ENCODE data around the gene KLK12. TPM values are rescaled to one million over a fixed set of nuclear protein-coding genes. Genes with fewer than 3 reads are reported as not detected.

KLK12 gene
- total and polyA plus RNA-seq, 7 donors: not detected

DNA sequence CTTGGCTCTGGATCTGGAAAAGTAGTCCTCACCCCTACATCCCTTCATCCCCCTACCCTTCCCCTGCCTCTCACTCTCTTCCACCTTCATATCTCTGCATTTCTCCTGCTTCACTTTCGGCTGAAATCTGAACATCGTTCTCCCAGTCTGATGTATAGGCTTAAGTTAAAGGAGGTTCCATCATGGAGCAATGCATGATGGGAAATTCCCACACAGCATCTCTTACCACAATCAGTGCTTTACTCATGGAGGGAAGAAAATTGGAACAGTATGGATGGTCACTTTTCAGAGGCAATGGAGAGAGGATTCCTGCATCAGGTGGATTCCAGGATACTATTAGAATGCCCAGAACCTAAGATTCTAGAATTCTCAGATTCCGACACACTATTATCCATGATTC is 27.3 kb downstream of the KLK12 start:
- no peaks in the 10 kb centered on the region for H3K4me1 ChIP-seq
- no peaks in the 10 kb centered on the region for H3K9me3 ChIP-seq
- intact Hi-C loops (cut with DNase I): no loop called here
- no peaks in the 10 kb centered on the region for H3K36me3 ChIP-seq (ENCODE audit: insufficient read depth in 1 of 2, low read depth in 1 of 2)
- TF ChIP-seq, protein P1, sequence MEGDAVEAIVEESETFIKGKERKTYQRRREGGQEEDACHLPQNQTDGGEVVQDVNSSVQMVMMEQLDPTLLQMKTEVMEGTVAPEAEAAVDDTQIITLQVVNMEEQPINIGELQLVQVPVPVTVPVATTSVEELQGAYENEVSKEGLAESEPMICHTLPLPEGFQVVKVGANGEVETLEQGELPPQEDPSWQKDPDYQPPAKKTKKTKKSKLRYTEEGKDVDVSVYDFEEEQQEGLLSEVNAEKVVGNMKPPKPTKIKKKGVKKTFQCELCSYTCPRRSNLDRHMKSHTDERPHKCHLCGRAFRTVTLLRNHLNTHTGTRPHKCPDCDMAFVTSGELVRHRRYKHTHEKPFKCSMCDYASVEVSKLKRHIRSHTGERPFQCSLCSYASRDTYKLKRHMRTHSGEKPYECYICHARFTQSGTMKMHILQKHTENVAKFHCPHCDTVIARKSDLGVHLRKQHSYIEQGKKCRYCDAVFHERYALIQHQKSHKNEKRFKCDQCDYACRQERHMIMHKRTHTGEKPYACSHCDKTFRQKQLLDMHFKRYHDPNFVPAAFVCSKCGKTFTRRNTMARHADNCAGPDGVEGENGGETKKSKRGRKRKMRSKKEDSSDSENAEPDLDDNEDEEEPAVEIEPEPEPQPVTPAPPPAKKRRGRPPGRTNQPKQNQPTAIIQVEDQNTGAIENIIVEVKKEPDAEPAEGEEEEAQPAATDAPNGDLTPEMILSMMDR (IDR thresholded peaks at IDR 0.05): no peak
- peaks cover 0 to 4% (median 0%) of the 10 kb centered on the region in 3 donors for H3K27me3 ChIP-seq (ENCODE audit: insufficient read depth in 3 of 3, low read length in 2 of 3)
- H3K4me3 ChIP-seq: no peak overlapping the region
- no peak for ATAC-seq
- no peak overlapping the region for H3K27ac ChIP-seq
- DNase-seq: no peak
- WGBS, 3 donors: 82 to 85% (median 84%) methylated on average over 3 of the region's 3 CpGs

DNA sequence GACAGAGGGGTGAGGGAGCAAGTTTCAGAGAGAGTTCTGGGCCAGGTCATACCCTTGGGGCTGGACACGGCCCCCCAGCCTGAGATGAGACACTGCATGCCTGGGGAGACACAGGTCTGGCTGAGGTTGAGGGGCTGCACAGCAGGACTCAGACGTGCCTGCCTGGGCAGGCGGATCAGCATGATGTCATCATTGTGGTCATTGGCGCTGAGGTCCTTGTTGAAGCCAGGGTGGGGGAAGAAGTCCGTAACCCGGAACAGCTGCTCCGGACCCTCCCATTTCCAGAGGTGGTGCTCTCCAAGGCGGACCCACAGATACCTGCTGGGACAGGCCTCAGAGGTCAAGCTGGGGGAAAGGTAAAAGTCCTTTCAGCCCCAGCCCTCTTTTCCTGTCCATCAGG is 28.4 kb downstream of the KLK12 start:
- DNase-seq (no peak), ATAC-seq (no peak)
- intact Hi-C loops (cut with DNase I): no loop called here
- H3K27me3 ChIP-seq (ENCODE audit: insufficient read depth in 3 of 3, low read length in 2 of 3): peaks cover 0 to 6% (median 3%) of the 10 kb centered on the region in 3 donors
- no peaks in the 10 kb centered on the region for H3K4me1 ChIP-seq
- no peaks in the 10 kb centered on the region for H3K9me3 ChIP-seq
- 42 to 46% (median 45%) methylated on average over 8 of the region's 8 CpGs for WGBS, 3 donors
- no peak overlapping the region for H3K27ac ChIP-seq
- no peaks in the 10 kb centered on the region for H3K36me3 ChIP-seq (ENCODE audit: insufficient read depth in 1 of 2, low read depth in 1 of 2)
- TF ChIP-seq, protein P1 (IDR thresholded peaks at IDR 0.05): no peak
- H3K4me3 ChIP-seq: no peak overlapping the region

DNA sequence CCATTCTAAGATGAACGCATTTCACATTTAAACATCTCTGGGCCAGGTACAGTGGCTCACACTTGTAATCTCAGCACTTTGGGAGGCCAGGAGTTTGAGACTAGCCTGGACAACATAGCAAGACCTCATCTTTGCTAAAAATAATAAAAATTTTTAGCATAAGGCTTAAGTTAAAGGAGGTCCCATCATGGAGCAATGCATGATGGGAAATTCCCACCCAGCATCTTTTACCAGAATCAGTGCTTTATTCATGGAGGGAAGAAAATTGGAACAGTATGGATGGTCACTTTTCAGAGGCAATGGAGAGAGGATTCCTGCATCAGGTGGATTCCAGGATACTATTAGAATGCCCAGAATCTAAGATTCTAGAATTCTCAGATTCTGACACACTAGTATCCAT is 29.6 kb downstream of the KLK12 start:
- Histone ChIP-seq H3K4me1 (no peaks in the 10 kb centered on the region), H3K36me3 (ENCODE audit: insufficient read depth in 1 of 2, low read depth in 1 of 2) (no peaks in the 10 kb centered on the region), H3K27me3 (ENCODE audit: insufficient read depth in 3 of 3, low read length in 2 of 3) (peaks cover 0 to 12% (median 5%) of the 10 kb centered on the region in 3 donors), H3K27ac (no peak overlapping the region), H3K9me3 (no peaks in the 10 kb centered on the region), H3K4me3 (no peak overlapping the region)
- DNase-seq (no peak), ATAC-seq (no peak)
- intact Hi-C loops (cut with DNase I): no loop called here
- WGBS, 3 donors: 79 to 91% (median 85%) methylated on average over 1 of the region's 1 CpG
- TF ChIP-seq, protein P1 (IDR thresholded peaks at IDR 0.05): no peak

DNA sequence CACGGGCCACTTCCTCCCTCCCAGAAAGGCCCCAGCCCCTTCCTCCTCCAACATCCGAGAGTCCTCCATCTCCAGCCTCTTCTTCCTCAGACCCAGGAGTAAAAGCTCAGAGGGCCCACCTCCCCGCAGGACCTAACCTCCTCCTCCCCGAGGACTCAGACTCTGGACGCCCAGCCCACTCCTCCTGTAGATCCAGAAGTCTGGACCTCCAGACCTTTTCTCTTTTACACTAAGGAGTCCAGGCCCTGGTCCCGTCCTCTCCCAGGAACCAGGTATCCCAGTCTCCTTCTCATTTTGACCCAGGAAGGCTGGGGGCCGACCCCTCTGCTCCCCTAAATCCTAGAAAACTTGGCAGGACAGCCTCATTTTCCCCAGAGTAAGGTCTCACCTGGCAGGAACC is 31.5 kb downstream of the KLK12 start:
- TF ChIP-seq, protein P1 (IDR thresholded peaks at IDR 0.05): no peak
- H3K4me1 ChIP-seq: no peaks in the 10 kb centered on the region
- H3K4me3 ChIP-seq: no peak overlapping the region
- intact Hi-C loops (cut with DNase I): no loop called here
- H3K9me3 ChIP-seq: no peaks in the 10 kb centered on the region
- H3K27ac ChIP-seq: no peak overlapping the region
- DNase-seq: no peak
- no peaks in the 10 kb centered on the region for H3K36me3 ChIP-seq (ENCODE audit: insufficient read depth in 1 of 2, low read depth in 1 of 2)
- ATAC-seq: no peak
- WGBS, 3 donors: 75 to 77% (median 76%) methylated on average over 7 of the region's 7 CpGs
- H3K27me3 ChIP-seq (ENCODE audit: insufficient read depth in 3 of 3, low read length in 2 of 3): peaks cover 0 to 12% (median 5%) of the 10 kb centered on the region in 3 donors
